Esophagus squamous epithelium (tissue), 4 donors: ENCODE results near the gene MGAT5.

Source experiments
- CTCF ChIP-seq, 6 experiments: fragments of 450-650 bp in 4 of 6; fragments of 200-600 bp in 2 of 6; sonication (generic) in 2 of 6; IDR thresholded peaks; one replicate each; pipeline ENCODE4 v1.5.1; 2016 to 2019; ENCODE audit warnings: antibody characterized with exemption in 6 of 6, mild to moderate bottlenecking in 4 of 6, moderate library complexity in 4 of 6
- POLR2A ChIP-seq, 4 donors: fragments of 450-650 bp; IDR thresholded peaks; one replicate each; pipeline ENCODE4 v1.6.1; 2017; ENCODE audit warnings: antibody characterized with exemption in 4 of 4, mild to moderate bottlenecking in 4 of 4, moderate library complexity in 3 of 4

- TF ChIP-seq POLR2A (IDR thresholded peaks at IDR 0.05) (no peak), CTCF (IDR thresholded peaks at IDR 0.05) (no peak)
Measured at GRCh38 chr2:134229540-134229939, 24.3 kb upstream of the MGAT5 start.
